ENCODE results near the gene TNFRSF18. TPM values are rescaled to one million over a fixed set of nuclear protein-coding genes. Genes with fewer than 3 reads are reported as not detected.

Gene TNFRSF18
- total and polyA plus RNA-seq, 2 donors (not counting 1 experiment from before 2014, with no cell fraction given) = 10.1 to 33.5 TPM

- H3K27ac ChIP-seq (ENCODE audit: low read length in 2 of 2) = no peak overlapping the region
- no peaks in the 10 kb centered on the region for H3K79me2 ChIP-seq (ENCODE audit: control insufficient read depth, insufficient read depth, low read length)
- intact Hi-C loops (cut with micrococcal nuclease) = no loop called here
- H2AFZ ChIP-seq (ENCODE audit: insufficient read depth, low read depth, low read length, poor library complexity, severe bottlenecking) = no peak overlapping the region
- no peak overlapping the region for H3K9ac ChIP-seq (ENCODE audit: low read length)
- H3K9me3 ChIP-seq (ENCODE audit: control extremely low read depth in 1 of 3, control insufficient read depth in 2 of 3, insufficient read depth in 1 of 3, low read length in 2 of 3) = peaks cover 1 to 17% (median 5%) of the 10 kb centered on the region in 3 donors
- peaks cover 8% of the 10 kb centered on the region for H3K4me1 Mint-ChIP-seq
- WGBS (ENCODE audit: insufficient coverage) = 98% methylated on average over 20 of the region's 23 CpGs
- no peaks in the 10 kb centered on the region for H3K27me3 Mint-ChIP-seq
- H3K27ac Mint-ChIP-seq = no peak overlapping the region
- peaks cover 5 to 7% of the 10 kb centered on the region in 2 donors for H3K4me1 ChIP-seq (ENCODE audit: control insufficient read depth in 2 of 2, insufficient read depth in 2 of 2, low read length in 2 of 2)
- ChIA-PET POLR2A (no interaction called here), CTCF (interaction anchor here (0.6 to 0.8 kb wide), 2 partner anchors 10 to 94 kb away, joined by 3 read pairs; no protein-coding TSS in a partner anchor)
- H3K9me3 Mint-ChIP-seq (ENCODE audit: insufficient read depth) = peaks cover 8% of the 10 kb centered on the region
- H3K27me3 ChIP-seq (replicated peaks in 1 of 4; ENCODE audit: control extremely low read depth in 1 of 4, control insufficient read depth in 3 of 4, insufficient read depth in 4 of 4, low read length in 3 of 4) = peaks cover 0 to 10% (median 5%) of the 10 kb centered on the region in 4 experiments
- peak; percentile 20 for DNase-seq
- H3K4me3 Mint-ChIP-seq = no peak overlapping the region
- no peak for ATAC-seq (ENCODE audit: low read depth)
- H3K4me3 ChIP-seq (ENCODE audit: control extremely low read depth in 1 of 5, extremely low read depth in 1 of 5, insufficient read depth in 1 of 5, low read depth in 2 of 5, low read length in 4 of 5) = no peak overlapping the region
- H3K4me2 ChIP-seq (replicated peaks; ENCODE audit: low read depth, low read length, poor library complexity, severe bottlenecking) = no peak overlapping the region
- no peak for TF ChIP-seq EZH2 (IDR thresholded peaks at IDR 0.05; ENCODE audit: borderline replicate concordance, insufficient read depth, low read depth, low read length, poor library complexity, severe bottlenecking)
- TF ChIP-seq, protein P1, sequence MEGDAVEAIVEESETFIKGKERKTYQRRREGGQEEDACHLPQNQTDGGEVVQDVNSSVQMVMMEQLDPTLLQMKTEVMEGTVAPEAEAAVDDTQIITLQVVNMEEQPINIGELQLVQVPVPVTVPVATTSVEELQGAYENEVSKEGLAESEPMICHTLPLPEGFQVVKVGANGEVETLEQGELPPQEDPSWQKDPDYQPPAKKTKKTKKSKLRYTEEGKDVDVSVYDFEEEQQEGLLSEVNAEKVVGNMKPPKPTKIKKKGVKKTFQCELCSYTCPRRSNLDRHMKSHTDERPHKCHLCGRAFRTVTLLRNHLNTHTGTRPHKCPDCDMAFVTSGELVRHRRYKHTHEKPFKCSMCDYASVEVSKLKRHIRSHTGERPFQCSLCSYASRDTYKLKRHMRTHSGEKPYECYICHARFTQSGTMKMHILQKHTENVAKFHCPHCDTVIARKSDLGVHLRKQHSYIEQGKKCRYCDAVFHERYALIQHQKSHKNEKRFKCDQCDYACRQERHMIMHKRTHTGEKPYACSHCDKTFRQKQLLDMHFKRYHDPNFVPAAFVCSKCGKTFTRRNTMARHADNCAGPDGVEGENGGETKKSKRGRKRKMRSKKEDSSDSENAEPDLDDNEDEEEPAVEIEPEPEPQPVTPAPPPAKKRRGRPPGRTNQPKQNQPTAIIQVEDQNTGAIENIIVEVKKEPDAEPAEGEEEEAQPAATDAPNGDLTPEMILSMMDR (IDR thresholded peaks at IDR 0.05) = no peak
- no peaks in the 10 kb centered on the region for H3K36me3 ChIP-seq (replicated peaks in 1 of 2; ENCODE audit: control extremely low read depth in 1 of 2, control insufficient read depth in 1 of 2, extremely low read depth in 1 of 2, insufficient read depth in 2 of 2, low read length in 1 of 2)
- no peaks in the 10 kb centered on the region for H4K20me1 ChIP-seq (ENCODE audit: control insufficient read depth, insufficient read depth, low read length, poor library complexity, severe bottlenecking)
These were observed 7.8 kb downstream of the TNFRSF18 start for GRCh38 chr1:1198423-1199140.
